Measurements from ENCODE around the gene RPS6KA5. TPM values are rescaled to one million over a fixed set of nuclear protein-coding genes. Genes with fewer than 3 reads are reported as not detected.
"Not testable (repeated sequence)": the region's sequence is repeated elsewhere in the genome, so short reads cannot be mapped to it uniquely, and the experiment has no call there.

Gene RPS6KA5
- total RNA-seq, 1 donor from 2014 or later = 11.3 TPM

GRCh38 chr14:90839889-90840266 lies 220.6 kb downstream of the RPS6KA5 start:
- no peaks in the 10 kb centered on the region for H3K36me3 ChIP-seq
- H3K27ac ChIP-seq = peak overlapping the region; percentile 67
- intact Hi-C loops (cut with DNase I) = no loop called here
- ATAC-seq (no peak), DNase-seq (no peak)
- H3K4me1 ChIP-seq = peaks cover 9% of the 10 kb centered on the region
- no peak overlapping the region for H3K4me3 ChIP-seq
- no peaks in the 10 kb centered on the region for H3K9me3 ChIP-seq
- TF ChIP-seq CTCF (IDR thresholded peaks at IDR 0.05) = no peak
- no peaks in the 10 kb centered on the region for H3K27me3 ChIP-seq (ENCODE audit: low read depth)

- intact Hi-C loops (cut with DNase I) = no loop called here
- H3K4me3 ChIP-seq = no peak overlapping the region
Observed at GRCh38 chr14:90839024-90839888, 221.2 kb downstream of the RPS6KA5 start.

GRCh38 chr14:90838531-90838930 lies 221.9 kb downstream of the RPS6KA5 start:
- H3K4me1 ChIP-seq; H3K36me3 ChIP-seq; H3K27ac ChIP-seq; ATAC-seq; DNase-seq; H3K4me3 ChIP-seq; H3K9me3 ChIP-seq; intact Hi-C loops (cut with DNase I); H3K27me3 ChIP-seq (ENCODE audit: low read depth): not testable (repeated sequence)

More at GRCh38 chr14:90839024-90839888, 221.2 kb downstream of the RPS6KA5 start:
- ATAC-seq (peak; percentile 56 to 64), DNase-seq (no peak)
- H3K9me3 ChIP-seq = no peaks in the 10 kb centered on the region
- no peak for TF ChIP-seq CTCF (IDR thresholded peaks at IDR 0.05)
- no peaks in the 10 kb centered on the region for H3K36me3 ChIP-seq
- peaks cover 9% of the 10 kb centered on the region for H3K4me1 ChIP-seq
- no peaks in the 10 kb centered on the region for H3K27me3 ChIP-seq (ENCODE audit: low read depth)
- H3K27ac ChIP-seq = peak overlapping the region; percentile 67

- DNase-seq (no peak), ATAC-seq (peak in 1 of 2 donors; percentile 16)
- no peaks in the 10 kb centered on the region for H3K9me3 ChIP-seq
- intact Hi-C loops (cut with DNase I) = no loop called here
- H3K4me1 ChIP-seq = peaks cover 9% of the 10 kb centered on the region
- TF ChIP-seq CTCF (IDR thresholded peaks at IDR 0.05) = no peak
- H3K27me3 ChIP-seq (ENCODE audit: low read depth) = no peaks in the 10 kb centered on the region
- no peak overlapping the region for H3K27ac ChIP-seq
- no peaks in the 10 kb centered on the region for H3K36me3 ChIP-seq
- no peak overlapping the region for H3K4me3 ChIP-seq
Observed at GRCh38 chr14:90837355-90837754, 223.1 kb downstream of the RPS6KA5 start.

- no peak overlapping the region for H3K4me3 ChIP-seq
- peaks cover 9% of the 10 kb centered on the region for H3K4me1 ChIP-seq
- ATAC-seq = no peak
- H3K27me3 ChIP-seq (ENCODE audit: low read depth) = no peaks in the 10 kb centered on the region
- no peak for TF ChIP-seq CTCF (IDR thresholded peaks at IDR 0.05)
- no peak overlapping the region for H3K27ac ChIP-seq
- intact Hi-C loops (cut with DNase I) = no loop called here
- H3K9me3 ChIP-seq = no peaks in the 10 kb centered on the region
- no peaks in the 10 kb centered on the region for H3K36me3 ChIP-seq
- DNase-seq = no peak
Observed at GRCh38 chr14:90836692-90837063, 223.8 kb downstream of the RPS6KA5 start.

- no peaks in the 10 kb centered on the region for H3K9me3 ChIP-seq
- no peak overlapping the region for H3K4me3 ChIP-seq
- DNase-seq = no peak
Observed at GRCh38 chr14:90831821-90832220, 228.6 kb downstream of the RPS6KA5 start.

More at GRCh38 chr14:90831821-90832220, 228.6 kb downstream of the RPS6KA5 start:
- H3K36me3 ChIP-seq = no peaks in the 10 kb centered on the region
- H3K4me1 ChIP-seq = peaks cover 17% of the 10 kb centered on the region
- no peak for TF ChIP-seq CTCF (IDR thresholded peaks at IDR 0.05)
- intact Hi-C loops (cut with DNase I) = no loop called here
- H3K27me3 ChIP-seq (ENCODE audit: low read depth) = no peaks in the 10 kb centered on the region
- no peak for ATAC-seq
- H3K27ac ChIP-seq = no peak overlapping the region
